Dedifferentiated amniotic fluid mesenchymal stem cell (primary cell): Measurements from ENCODE around the gene ACTRT2.

Experiments
- DNase-seq: peaks from one replicate; pipeline ENCODE4 v3.0.0-alpha.2; 2016; ENCODE audit errors: extremely low spot score

ACTRT2 gene

GRCh38 chr1:3021233-3021671 is at the start of gene ACTRT2:
TSS of gene ACTRT2 (plus strand) at chr1:3021467. CDS start at chr1:3021687, 220 bp downstream.
- no peak for DNase-seq

GRCh38 chr1:2971609-2972008 is 49.7 kb upstream of the ACTRT2 start:
- DNase-seq: no peak

- DNase-seq: no peak
Measured at GRCh38 chr1:2972011-2972878, 49.0 kb upstream of the ACTRT2 start.

GRCh38 chr1:2972879-2973575 is 48.2 kb upstream of the ACTRT2 start:
- DNase-seq: no peak

- DNase-seq: no peak
Measured at GRCh38 chr1:2973601-2974593, 47.4 kb upstream of the ACTRT2 start.

- no peak for DNase-seq
Measured at GRCh38 chr1:2974701-2975301, 46.5 kb upstream of the ACTRT2 start.

- no peak for DNase-seq
Measured at GRCh38 chr1:2975466-2976179, 45.6 kb upstream of the ACTRT2 start.

GRCh38 chr1:2976180-2976562 is 45.1 kb upstream of the ACTRT2 start:
- DNase-seq: no peak

GRCh38 chr1:2977886-2978611 is 43.2 kb upstream of the ACTRT2 start:
- DNase-seq: no peak

- no peak for DNase-seq
Measured at GRCh38 chr1:2978691-2979190, 42.5 kb upstream of the ACTRT2 start.

GRCh38 chr1:2979191-2980072 is 41.8 kb upstream of the ACTRT2 start:
- no peak for DNase-seq

GRCh38 chr1:2980073-2980791 is 41.0 kb upstream of the ACTRT2 start:
- DNase-seq: no peak

GRCh38 chr1:2980849-2981248 is 40.4 kb upstream of the ACTRT2 start:
- DNase-seq: no peak

- DNase-seq: no peak
Measured at GRCh38 chr1:2981388-2981787, 39.9 kb upstream of the ACTRT2 start.

GRCh38 chr1:2981981-2982614 is 39.2 kb upstream of the ACTRT2 start:
- DNase-seq: no peak

GRCh38 chr1:2982615-2983318 is 38.5 kb upstream of the ACTRT2 start:
- DNase-seq: no peak

- no peak for DNase-seq
Measured at GRCh38 chr1:2983319-2983705, 38.0 kb upstream of the ACTRT2 start.
